Brain pericyte (primary cell): ENCODE measurements around the gene C1orf226.
"Not testable (repeated sequence)": the region's sequence is repeated elsewhere in the genome, so short reads cannot be mapped to it uniquely, and the experiment has no call there.

Experiments
- DNase-seq: peaks from one replicate; pipeline ENCODE4 v3.0.0-alpha.2; 2012; ENCODE audit warnings: low read depth, low spot score

C1orf226 gene

DNA sequence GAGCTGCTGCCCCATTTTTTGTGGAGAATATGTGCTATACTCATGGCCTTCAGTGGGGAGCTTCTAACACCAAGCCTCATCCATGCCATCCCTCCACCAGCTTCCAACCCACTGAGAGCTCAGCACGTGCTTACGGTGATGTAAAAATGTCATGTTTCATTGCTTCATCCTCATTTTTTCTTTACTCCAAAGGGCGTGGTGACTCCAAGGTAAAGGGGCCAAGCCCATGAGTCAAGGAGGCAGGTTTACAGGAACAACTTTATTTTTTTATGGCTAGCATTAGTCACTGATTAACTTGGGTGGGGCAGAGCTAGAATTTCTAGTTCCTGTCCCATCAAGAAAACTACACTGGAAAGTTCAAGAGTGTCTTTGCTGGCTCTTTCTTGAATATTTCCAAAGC is at the start of gene C1orf226:
C1orf226 (plus strand) TSS at position 346 of the 400 bp plus-strand sequence. CDS start 174 bp downstream, outside the sequence.
- DNase-seq: no peak

GRCh38 chr1:162333991-162334390 is 47.5 kb upstream of the C1orf226 start:
- no peak for DNase-seq

GRCh38 chr1:162335126-162335525 is 46.4 kb upstream of the C1orf226 start:
- no peak for DNase-seq

GRCh38 chr1:162336621-162337285 is 44.8 kb upstream of the C1orf226 start:
- no peak for DNase-seq

DNA sequence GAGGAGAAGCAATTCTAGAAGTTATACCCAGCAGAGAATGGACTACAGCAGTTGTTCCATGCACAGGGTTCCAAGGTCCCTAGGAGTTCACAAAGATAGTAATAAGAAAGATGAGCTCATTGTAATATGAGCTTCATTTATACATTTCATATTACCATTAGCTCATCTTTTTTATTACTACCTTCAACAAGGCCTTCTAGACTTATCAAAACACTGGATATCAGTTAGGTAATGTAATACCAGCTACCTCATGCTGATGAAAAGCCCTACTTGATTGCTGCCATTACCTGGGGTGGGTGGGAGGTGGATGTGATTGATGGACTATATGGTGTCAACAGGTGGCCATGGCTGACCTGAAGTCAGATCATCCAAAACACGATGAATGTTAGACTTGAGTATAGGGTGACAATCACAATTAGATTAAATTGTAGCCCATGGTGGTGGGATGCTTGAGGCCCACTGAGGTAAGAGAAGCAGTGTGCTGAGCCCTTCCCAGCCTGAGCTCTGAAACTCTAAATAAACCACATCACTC is 39.0 kb upstream of the C1orf226 start:
- DNase-seq: no peak

DNA sequence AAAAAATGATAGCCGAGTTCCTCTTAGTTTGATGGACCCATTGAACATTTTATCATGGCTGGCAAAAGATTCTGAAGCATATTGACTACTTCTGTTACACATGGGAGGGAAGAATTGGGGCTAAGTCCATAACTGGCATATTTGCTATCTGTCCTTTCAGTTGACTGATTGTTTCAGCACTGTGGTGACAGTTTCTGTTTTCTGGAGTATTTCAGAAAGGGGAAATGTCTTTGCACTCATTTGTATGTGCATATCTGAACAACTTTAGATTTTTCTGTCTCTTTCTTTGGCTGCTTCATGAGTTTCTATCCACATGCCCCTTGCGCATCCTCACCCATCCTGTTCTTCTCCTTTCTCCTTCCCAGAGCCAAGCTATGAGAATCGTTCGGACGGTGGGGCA is 38.1 kb upstream of the C1orf226 start:
- no peak for DNase-seq

- DNase-seq: no peak
These were observed 34.2 kb upstream of the C1orf226 start for GRCh38 chr1:162347281-162347680.

DNA sequence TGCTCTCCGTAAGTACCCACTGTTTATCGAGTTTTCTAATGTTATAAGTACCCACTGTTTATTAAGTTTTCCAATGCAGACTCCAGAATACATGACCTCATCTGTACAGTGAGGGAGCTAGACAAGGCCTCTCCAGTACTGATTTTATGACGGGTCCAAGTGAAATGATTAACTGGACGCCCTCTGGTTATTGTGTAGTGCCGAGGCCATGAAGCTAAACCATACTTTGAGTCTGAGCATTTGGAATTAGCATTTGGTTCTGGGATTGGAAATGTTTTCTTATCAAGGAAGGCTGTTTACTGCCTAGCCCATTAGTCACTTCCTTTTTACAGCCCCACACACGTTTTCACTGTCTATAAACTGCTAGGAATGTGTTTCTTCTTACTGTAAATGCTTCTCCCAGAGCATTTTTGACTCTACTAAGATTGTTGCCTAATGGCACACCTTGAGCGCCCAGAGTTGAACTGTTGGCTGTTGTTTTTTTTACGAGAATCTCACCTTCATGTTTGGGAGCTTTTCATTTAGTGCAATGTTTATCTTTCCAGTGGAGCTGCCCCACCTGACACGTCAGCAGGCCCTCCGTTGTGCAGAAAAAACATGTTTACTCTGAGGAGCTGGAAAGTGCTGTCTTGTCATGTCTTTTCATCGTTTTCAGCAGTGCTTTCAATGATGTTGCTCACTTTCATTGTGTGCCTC is 31.7 kb upstream of the C1orf226 start:
- no peak for DNase-seq

DNA sequence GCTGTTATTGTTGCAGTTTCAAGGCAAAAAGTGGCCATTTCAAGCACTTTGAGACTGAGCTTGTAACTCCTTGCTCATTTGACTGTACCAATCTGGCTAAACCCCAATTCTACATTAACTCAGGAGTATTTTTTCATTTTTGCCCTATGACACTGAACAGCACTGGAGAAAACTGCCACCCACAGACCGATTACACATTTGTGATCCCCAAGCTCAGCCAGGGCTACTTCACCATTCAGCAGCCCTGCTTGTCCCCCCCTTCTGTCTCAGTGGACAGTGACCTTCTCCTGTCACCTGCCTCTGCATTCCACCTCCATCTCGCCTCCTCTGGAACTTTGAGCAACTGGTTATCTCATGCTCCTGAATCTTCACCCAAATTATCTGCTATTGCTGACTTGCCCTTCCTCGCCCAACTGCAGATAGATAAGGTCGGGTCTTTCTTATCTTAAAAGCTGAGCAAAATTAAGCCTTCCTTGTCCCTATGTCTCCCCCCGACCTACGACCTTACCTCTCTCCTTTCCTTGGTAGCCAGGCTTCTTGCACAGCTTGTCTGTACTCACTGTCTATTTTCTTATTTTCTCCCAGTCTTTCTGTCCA is 30.2 kb upstream of the C1orf226 start:
- DNase-seq: no peak

GRCh38 chr1:162351874-162352273 is 29.7 kb upstream of the C1orf226 start:
- DNase-seq: not testable (repeated sequence)

DNA sequence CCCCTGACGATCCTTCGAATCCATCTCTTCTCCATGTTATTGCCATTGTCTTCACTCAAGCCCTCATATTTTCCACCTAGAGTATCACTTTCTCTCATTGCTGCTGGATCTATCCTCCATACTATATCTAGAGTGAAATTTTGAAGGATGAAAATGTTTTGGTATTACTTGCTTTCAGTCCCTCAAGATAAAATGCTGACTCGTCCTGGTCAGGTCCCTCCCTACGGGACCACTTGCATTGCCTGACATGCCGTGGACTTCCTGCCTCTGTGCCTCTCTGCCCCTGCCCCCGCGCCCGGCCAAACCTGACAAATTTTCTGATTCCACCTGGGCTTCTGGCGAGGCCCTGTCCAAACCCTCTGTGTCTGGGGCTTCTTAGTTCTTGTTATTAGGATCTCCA is 28.4 kb upstream of the C1orf226 start:
- no peak for DNase-seq

GRCh38 chr1:162353702-162354101 is 27.8 kb upstream of the C1orf226 start:
- no peak for DNase-seq

DNA sequence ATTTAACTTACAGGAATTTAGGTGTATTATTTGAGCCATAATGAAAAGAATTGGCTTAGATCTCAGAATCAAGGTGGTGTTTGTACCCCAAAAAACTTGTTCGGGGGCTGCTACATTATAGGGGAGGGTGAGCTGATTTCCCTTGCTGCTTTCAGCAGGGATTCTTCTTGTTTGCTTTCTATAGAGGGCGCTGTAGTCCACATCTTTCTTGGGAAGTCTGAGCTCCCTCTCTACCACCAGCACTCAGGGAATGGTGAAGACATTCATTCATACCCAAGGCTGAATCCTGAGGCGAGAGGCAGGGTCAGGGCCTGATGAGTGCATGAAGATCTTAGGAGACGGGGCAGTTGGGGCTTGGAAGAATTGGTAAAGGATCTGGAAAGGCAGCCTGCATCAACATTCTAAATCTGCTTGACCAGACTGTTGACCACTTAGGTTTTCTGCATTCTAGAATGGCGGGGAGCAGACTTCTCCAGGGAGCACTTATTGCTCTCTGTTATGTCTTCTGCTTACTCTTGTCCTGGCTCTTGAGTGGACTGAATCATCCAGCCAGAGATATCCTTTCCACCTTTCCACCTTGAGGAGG is 23.8 kb upstream of the C1orf226 start:
- DNase-seq: no peak

DNA sequence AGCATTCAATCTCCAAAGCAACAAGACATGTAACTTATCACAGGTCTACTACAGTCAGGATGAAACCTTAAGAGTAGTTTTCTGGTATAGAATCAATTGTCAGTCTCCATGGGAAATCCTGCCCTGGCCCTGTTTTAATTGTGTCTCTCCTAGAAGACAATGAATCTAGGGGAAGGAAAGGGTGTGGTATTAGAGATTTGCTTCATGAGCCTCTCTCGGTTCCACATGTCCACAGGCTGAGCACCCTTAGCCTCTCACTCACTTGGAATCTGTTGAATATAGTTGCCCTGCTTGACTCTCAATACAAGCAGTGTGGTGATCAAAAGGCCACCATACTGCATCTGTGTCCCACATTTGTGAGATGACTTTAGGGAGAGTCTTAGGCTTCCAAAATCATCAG is 22.6 kb upstream of the C1orf226 start:
- no peak for DNase-seq

- DNase-seq: no peak
These were observed 21.8 kb upstream of the C1orf226 start for GRCh38 chr1:162359523-162360236.

GRCh38 chr1:162360237-162360873 is 21.2 kb upstream of the C1orf226 start:
- no peak for DNase-seq

- no peak for DNase-seq
These were observed 20.7 kb upstream of the C1orf226 start for GRCh38 chr1:162360874-162361260.

- DNase-seq: no peak
These were observed 20.2 kb upstream of the C1orf226 start for GRCh38 chr1:162361349-162361748.

DNA sequence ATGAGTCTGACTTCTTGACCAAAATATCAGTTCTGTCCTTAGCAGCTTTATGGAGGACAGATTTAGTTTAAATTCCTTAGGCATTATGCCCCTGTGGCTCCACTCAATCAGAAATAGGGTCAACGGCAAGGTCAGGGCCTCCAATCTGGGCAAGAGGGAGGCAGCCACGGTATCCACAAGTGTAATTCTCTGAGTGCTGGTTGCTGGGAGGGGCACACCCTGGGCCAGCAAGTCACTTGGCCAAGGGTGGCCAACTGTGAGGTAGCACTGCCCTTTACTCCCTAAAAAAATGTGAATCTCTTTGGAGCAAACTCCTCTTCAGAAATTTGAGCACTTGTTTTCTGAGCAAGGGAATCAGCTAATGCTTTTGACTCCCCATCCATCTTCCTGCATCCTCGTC is 17.7 kb upstream of the C1orf226 start:
- no peak for DNase-seq

DNA sequence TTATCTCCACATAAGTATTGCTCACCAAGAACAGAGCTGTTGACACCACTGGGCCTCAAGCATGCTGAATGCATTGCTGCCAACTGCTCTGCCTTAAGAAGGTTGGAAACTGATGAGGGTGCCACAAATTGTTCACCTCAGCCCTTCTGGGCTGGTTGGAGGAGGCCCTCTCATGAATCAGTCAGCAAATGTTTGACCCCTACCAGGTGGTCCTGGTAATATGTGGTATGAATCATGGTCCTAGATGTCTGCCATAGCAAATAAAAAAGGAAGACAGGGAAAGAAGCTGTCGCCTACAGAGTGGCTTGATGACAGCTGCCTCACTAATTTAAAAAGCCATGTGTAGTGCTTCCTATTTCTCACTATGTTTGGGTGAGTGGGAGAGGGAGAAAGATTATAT is 17.0 kb upstream of the C1orf226 start:
- DNase-seq: no peak
